ENCODE results near the gene TWF2.
A peak's percentile ranks its signal among the peaks of the same experiment; 100 is the strongest.

The TWF2 gene

DNA sequence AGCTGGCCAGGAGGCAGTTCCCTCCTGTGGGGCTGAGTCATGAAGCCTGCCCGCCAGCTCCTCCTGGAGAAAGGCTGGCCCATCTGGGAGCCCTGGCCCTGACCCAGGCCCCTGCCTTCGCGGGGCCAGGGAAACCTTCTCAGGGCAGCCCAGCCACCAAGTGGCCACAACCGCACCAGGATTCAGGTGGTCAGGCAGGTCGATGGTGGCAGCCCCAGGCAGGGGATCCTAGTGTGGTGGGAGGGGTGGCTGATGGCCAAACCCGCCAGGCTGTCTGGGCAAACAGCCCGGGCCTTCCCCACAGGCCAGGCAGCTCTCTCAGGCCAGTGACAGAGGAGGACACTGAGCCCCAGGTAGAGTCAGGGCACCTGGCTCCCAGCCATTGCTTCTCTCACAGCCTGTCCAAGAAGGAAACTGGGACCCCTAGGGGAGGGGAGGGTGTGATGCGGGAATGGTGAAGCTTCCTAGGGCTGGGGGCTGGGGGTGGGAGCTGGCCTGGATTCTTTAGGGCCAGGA, 1.2 kb downstream of the TWF2 start:
- DNase-seq (ENCODE audit: low spot score): no peak

DNA sequence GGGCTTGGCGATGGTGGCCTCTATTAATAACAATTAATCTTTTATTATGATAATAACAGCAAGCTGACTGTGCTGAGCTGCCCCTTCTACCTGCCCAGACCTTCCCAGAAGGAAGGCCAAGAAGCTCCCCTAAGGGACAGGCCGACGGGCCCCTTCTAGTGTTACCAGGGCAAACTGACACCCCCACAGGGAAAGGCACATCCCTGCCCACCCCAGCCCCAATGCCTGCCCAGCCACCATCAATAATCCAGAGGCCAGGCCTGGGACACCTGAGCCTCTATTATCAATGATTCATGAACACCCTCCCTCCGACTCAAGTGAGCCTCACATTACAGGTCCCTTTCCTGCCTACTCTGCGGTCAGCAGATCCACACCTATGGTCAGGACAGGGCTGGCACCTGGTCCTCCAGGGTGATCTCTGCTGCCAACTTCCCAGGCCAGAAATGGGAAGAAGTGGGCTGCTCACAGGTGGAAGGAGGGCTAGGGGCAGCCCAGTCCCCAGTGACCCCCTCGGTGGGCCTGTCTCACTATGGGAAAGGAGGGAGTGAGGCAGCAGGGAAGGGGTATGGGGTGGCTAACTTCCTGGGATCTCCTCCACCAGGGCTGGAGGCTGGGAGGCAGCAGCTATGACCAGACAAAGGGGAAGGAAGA, 1.8 kb downstream of the TWF2 start:
- no peak for DNase-seq (ENCODE audit: low spot score)

DNA sequence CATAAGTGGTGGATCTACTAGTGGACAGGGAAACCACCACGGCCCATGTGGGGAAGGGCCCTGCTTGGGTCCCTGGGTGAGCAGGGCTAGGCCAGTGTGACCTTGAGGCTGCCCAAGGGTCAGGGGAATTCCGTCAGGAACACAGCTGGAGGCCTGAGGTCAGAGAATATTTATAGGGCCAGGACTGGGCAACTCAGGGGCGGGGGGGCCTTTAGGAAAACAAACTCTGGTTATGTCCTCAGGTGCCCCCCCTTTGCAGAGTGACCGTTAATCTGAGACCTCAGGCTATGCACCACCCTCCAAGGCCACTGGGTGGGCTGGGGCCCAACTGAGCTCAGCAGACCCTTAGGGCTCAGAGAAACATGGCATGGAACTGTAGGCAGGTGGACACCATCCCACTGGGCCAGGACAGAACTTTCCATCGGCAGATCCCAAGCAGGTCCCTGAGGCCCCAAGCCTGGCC, 2.5 kb downstream of the TWF2 start:
- DNase-seq (ENCODE audit: low spot score): no peak

DNA sequence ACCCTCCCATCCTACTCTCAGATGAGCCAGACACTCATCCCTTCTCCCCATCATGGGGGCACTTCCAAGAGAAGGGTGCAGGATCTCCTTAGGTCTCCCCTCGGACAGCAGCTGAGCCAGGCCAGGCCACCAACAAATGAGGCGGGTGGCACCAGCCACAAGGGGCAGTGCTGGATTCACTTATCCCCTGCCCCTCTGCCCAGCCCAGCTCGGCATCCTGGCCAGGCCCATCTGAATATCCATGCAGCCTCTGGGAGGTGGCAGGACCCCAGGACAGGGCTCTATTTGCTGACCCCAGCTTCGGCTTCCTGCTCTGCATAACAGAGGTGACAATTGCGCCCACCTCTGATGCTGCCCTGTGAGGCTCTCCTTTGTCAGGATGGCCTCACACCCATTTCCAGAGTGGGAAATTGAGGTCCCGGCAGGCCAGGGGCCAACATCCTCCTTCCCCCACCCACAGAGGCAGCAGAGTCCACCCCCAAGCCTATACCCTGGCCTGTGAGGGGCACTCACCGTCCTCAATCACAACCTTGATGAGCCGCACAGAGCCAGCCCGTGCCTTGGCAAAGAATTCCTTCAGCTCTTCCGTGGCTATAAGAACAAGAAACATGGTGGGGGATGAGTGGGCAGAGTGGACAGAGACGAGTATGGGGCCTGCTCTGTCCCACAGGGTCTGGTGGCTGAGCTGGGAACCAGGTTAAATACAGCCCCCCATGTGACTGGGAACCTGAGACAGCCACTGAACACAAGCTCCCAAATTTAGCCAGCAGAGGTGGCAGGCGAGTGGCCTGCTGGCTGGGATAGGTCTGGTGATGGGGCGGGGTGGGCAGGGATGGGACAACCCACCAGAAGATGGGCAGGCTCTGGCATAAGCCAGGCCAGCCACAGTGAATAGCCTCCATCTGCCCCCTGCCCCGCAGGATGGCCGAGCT, 4.2 kb downstream of the TWF2 start:
- no peak for DNase-seq (ENCODE audit: low spot score)

DNA sequence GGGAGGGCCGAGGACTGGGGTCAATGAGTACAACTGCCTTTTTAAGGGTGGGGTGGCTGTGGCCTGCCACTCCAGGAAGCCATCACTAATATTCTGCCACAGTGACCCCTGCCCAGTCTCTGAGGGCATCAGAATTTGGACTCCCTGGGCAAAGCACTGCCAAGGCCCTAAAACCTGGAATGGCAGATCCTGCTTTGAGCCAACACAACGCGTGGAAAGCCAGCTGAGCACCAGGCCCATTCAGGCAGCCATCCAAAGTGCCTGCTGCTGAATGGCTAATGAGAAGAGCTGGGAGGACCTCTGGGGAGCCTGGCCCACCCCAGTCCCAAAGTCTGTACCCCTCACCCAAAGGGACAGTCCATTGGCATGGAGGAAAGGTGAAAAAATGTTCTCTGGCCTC, 5.0 kb downstream of the TWF2 start:
- DNase-seq (ENCODE audit: low spot score): no peak

DNA sequence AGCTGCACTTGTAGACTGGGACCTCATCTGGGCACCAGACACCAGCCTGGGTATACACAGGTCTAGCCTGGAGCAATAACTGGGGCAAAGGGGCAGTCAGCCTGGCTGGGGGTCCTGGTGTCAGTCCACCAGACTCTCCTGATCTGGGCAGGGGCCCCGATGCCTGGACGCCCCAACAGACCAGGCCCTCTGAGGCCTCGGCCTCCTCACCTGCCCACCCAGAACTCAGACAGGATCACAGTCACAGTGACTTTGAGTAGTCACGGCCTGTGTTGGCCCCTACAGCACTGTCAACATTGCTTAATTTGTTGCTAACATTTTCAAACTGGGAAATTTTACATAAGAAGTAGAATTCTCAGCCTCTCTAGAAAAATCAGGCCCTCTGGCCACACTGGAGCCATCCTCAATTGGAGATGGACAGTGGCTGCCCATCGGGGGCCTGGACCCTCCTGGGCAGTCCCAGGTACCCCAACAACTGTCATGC, 5.8 kb downstream of the TWF2 start:
- DNase-seq (ENCODE audit: low spot score): no peak

DNA sequence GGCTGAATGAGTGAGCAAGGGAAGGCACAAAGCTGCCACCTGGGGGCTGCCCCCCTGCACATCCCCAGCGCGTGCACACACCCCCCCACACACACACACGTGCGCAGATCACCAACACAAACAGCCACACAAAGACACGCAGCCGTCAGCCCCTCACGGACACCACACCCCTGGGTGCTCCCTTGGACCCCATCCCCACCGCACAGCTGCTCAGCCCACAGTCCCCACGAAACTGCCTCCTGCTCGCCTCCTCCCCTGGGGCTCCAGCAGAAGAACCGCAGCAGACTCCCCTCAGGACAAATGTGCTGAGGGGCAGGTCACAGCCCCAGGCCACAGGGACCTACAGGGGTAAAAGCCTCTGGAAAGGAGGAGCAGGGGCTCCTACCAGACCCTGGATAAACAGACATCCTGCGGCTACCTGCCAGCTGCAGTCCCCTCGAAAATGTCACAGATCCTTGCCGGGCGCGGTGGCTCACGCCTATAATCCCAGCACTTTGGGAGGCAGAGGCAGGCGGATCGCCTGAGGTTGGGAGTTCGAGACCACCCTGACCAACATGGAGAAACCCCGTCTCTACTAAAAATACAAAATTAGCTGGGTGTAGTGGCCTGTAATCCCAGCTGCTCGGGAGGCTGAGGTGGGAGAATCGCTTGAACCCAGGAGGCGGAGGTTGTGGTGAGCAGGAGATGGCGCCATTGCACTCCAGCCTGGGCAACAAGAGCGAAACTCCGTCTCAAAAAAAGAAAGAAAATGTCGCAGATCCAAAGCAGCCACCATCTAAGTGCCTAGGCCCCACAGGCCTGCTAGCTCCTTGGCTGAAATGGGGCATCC, 6.5 kb downstream of the TWF2 start:
- DNase-seq (ENCODE audit: low spot score): no peak

DNA sequence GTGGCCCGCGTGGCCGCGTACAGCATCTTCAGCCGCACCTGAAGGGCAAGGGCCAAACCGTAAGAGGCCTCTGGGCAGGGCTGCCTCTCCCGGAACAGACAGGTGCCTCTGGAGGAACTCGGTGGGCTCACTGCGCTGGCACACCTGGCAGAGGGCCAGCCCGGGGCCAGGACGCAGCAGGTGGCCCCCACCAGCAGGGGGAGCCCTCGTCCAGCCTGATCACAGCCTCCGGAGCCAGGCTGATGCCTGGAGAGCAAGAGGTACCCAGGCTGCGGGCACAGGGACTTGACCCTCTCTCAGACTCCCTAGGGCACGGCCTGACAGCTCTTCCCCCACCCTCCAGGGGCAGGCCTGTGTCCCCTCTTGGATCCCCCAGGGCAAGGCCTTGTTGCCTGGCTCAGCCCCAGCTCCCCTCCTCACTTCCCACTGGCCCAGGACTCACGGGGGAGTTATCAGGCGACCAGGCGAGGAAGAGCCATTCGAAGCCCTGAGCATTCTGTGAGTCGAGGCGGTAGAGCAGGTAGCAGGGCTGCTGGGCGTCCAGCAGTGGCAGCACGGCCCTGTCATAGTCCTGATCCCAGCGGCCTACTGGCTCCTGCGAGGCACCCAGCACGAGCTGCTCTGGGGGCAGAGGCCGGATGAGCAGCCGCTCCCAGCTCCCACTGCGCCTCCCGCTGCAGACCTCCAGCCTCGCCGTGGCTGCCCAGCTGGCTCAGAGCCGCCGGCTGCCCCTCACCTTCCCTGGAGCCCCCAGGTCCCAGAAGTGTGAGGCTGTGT, 7.3 kb downstream of the TWF2 start:
- peak; percentile 85 for DNase-seq (ENCODE audit: low spot score)

DNA sequence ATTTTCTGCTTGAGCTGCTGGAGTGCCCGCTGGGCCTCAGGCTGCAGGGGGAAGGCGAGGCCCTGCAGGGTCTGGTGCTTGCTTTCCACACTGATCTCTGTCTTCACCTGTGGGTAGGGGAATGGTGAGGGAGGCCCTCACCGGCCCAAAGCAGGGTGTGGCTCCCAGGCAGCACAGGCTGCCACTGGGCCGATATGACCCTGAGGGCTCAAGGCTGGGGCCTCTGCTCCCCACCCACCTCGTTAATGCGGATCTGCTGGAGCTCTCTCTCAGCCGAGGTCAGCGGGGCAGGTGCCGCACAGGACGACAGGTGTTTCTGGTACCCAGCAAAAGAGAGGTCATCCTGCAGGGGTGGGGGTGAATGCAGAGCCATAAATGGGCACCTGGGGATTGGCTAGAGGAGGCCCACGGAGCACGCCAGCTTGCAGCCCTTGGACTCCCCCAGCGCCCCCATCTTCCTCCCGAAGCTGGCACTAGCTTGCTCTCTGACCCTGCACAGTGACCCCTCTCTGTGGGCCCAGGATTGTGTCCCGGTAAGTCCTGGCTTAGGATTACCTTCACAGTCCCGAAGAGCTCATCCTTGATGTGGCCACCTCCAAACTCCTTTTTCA, 8.0 kb downstream of the TWF2 start:
- no peak for DNase-seq (ENCODE audit: low spot score)

DNA sequence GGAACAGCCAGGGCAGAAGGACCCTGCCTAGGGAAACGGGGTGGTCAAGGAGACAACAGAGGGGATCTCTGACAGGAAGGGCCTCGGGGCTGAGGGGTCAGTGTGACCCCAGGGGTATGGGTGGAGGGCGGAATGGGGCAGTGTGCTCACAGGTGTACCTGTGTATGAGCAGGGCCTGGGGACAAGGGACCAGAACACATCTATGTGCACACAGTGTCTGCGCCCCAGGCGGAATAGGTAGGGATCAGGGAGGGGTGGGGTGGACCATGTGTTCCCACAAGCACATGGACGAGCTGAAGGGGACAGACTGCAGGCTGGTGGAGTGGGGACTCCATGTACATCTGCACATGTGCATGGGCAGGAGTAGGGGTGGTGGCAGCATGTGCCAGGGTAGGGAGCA, 8.5 kb downstream of the TWF2 start:
- DNase-seq (ENCODE audit: low spot score): no peak

DNA sequence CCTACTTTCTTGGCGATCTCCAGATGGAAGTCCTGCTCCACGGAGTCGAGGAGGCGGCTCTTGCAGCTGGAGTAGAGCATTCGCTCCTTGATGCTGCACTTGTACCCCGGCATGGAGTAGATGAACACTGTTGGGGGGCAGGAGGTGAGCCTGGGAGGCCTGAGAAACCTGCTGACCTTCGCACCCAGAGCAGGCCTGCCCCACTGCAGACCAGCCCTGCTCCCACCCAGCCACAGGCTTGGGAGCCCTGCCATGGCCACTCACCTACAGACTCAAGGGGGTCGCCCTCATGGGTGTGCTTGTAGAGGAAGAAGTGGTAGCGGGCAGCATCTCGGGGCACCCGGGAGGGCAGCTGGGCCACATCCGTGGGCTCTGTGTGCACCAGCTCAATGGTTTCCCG, 9.3 kb downstream of the TWF2 start:
- no peak for DNase-seq (ENCODE audit: low spot score)

DNA sequence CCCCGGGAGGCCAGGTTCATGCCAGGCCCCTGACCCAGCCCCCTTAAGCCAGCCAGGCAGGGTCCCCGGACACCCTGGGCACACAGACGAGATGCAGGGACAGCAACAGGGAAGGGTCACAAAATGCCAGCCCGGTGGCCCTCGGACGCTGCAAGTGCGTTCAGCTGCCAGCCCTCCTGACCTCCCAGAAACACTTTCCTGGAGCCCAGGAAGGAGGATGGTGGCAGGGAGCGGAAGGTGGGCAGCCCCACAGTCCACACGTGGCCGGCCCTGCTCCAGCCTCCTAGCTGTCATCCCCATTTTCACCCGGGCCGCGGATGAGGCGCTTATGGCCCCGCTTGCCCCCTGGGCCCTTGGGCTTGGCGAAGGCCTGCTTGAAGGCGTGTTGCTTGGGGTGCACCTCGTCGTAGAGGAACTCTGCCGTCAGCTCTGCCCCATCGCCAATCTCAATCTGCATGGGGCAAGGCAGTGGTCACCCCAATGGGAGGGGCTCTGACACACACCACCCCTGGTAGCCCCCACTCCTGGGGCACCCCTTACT, 10.1 kb downstream of the TWF2 start:
- no peak for DNase-seq (ENCODE audit: low spot score)

DNA sequence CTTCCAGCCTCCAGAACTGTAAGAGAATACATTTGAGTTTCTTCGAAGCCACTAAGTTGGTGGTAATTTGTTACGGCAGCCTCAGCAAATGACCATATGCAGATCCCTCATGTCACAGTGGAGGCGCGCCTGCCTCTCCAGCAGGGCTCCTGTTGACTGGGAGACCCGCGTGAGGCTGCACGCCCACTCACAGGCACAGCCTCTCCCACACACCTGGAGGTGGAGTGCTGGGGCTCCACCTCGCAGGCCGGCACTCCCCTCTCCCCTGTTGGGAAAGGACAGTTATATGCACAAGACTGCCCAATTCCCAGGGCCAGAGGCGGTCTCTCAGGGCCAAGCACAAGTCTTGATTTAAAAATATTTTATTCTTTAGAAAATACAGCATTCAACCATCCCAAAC, 10.7 kb downstream of the TWF2 start:
- no peak for DNase-seq (ENCODE audit: low spot score)

DNA sequence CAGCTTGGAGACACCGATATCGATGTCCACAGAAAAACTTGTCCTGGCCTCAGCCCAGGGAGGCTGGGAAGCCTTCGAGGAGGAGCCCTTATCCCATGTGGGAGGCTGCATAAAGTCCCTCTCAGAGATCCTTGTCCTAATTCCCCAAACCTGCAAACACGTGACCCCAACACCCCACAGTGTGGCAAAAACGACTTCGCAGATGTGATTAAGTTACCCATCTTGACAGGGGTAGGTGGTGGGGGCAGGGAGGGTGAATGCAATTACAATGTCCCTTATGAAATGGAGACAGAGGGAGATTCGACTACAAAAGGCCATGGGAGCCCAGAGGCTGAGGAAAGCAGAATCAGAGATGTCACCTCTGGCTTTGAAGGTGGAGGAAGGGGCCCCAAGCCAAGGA, 11.2 kb downstream of the TWF2 start:
- no peak for DNase-seq (ENCODE audit: low spot score)

DNA sequence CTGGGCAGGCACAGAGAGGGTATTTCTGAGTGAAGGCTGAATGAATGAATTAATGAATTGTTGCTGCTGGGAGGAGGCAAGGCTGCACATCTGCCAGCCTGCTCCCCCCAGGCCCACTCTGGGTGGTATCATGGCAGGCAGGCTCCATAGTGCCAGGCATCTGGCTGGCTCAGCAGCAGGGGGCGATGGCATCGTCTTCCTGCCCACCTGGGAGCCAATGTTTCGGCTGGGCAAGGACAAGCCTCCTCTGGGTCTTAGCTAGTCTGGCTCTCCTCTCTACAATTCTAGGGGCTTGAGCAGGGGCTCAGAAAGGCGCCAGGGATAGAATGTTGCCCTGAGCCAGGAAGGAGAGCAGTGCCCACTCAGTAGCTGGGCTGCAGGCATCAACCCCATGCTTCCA, 11.8 kb downstream of the TWF2 start:
- no peak for DNase-seq (ENCODE audit: low spot score)

DNA sequence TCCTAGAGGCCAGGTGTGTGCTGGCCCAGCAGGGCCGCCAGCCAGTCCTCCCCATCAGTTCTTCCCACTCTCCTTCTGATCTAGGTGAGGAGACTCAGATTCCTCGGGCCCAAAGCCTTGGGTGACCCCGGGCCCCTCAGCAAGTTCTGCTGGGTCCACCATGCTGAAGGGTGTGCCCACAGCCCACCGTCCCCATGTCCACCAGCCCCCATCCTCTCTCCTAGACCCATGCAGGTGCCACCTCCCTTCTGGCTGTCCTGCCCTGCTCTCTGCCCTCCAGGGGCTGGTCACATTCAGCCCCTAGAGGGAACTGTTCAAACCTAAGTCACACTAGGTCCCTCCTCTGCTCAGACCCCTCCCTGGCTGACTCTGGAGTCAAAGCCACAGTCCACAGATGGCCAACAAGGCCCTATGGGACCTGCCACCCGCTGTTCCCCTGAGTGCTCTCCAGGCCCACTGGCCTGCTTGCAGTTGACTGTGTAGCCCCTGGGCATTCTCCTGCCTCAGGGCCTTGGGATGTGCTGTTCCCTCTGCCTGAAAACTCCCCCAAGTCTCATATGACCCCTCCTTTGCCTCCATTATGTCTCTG, 12.6 kb downstream of the TWF2 start:
- no peak for DNase-seq (ENCODE audit: low spot score)

DNA sequence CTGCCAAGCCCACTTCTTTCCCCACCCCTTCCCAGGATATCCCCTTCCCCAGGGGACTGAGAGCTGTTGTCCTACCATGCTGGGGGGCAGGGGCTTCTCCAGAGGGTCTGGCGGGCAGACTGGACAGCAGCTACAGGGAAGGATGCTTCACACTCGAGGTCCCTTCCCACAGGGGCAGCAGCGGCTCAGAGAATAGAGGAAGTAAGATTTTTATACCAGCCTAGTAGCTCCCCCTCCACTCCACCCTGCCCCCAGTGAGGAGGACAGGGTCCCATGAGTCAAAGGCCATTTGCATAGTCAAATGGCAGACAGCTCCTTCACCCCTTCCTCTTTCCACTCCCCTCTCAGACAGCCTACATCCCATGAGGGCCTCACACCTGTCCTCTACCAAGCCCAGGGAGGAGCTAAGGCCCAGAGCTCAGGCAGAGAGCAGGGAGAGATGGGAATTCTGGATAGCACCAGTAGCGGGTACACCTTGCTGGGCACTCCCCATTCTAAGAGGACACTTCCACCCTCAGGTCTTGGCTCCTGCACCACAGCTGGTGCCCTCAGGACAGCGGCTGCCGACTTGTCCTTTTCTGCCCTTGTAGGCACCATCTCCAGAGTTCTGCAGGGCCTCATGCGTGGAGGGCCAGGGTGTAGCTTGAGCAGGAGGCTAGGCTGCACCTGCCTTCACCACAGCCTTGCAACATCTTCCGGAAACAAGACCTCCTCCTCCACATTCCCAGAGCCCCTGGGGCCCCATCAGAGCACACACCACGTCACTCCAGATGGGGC, 13.3 kb downstream of the TWF2 start, which contains the start of gene TLR9:
TLR9 (minus strand) TSS at position 194 of the 777 bp plus-strand sequence; CDS start at position 78, 116 bp downstream.
- DNase-seq (ENCODE audit: low spot score): no peak

DNA sequence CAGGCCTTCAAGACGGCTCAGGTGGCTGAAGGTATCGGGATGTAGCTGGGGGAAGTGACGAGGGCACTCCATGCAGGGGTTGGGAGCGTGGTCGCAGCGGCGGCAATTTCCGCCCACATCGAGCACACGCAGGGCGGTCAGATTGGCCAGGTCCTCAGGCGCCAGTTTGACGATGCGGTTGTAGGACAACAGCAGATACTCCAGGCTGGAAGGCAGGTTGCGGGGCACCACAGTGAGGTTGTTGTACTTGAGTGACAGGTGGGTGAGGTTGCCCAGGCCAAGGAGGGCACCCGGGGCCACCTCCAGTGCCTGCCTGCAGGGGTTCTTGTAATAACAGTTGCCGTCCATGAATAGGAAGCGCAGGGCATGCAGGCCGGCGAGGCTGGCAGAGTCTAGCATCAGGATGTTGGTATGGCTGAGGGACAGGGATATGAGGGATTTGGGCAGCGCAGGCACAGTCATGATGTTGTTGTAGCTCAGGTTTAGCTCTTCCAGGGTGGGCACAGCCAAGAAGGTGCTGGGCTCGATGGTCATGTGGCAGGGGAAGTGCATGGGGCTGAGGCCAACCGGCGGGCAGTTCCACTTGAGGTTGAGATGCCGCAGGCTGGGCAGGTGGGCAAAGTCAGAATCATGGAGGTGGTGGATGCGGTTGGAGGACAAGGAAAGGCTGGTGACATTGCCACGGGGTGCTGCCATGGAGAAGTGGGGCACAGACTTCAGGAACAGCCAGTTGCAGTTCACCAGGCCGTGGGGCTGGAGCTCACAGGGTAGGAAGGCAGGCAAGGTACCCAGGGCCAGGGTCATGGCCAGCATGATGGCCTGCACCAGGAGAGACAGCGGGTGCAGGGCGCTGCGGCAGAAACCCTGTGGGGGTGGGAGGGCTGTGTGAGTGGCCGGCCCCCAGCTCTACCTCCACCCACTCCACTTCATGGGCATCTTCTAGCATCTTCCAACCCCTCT, 15.2 kb downstream of the TWF2 start:
- DNase-seq (ENCODE audit: low spot score): no peak

All from HuH-7 (cell line).